Stimulated activated CD8-positive, alpha-beta memory T cell treated with anti-CD3 and anti-CD28 coated beads, Interleukin-4, amount 100 ng/mL, for 48 hours (primary cell): ENCODE measurements around the gene OR2A5.
"Not testable (repeated sequence)": the region's sequence is repeated elsewhere in the genome, so short reads cannot be mapped to it uniquely, and the experiment has no call there.

Source experiments
- DNase-seq: peaks from one replicate; pipeline ENCODE4 v3.0.0-alpha.2; 2020

OR2A5 gene, protein sequence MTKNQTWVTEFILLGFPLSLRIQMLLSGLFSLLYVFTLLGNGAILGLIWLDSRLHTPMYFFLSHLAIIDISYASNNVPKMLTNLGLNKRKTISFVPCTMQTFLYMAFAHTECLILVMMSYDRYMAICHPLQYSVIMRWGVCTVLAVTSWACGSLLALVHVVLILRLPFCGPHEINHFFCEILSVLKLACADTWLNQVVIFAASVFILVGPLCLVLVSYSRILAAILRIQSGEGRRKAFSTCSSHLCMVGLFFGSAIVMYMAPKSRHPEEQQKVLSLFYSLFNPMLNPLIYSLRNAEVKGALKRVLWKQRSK

DNA sequence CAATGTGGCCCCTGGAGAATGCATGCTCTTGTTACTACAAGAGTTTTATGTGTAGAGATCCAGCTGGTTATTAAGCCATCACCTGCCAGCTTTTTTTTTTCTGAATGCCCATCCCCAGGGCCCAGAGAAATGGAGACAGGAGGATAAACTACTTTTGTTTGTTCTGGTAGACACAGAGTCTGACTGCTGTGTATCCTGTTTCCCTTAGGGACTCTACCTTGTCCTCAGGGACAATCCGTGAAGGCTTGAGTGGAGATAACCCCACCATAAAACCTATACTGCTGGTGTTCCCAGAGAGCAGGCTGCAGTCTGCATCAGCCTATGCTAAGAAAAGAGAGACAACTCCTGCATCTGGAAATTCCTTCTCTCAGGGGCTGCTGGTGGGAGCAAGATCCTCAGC, at the start of gene OR2A5:
Gene OR2A5, plus strand, starts transcription at position 301 of the 400 bp plus-strand sequence. CDS start 1,454 bp downstream, outside the sequence.
- no peak for DNase-seq

DNA sequence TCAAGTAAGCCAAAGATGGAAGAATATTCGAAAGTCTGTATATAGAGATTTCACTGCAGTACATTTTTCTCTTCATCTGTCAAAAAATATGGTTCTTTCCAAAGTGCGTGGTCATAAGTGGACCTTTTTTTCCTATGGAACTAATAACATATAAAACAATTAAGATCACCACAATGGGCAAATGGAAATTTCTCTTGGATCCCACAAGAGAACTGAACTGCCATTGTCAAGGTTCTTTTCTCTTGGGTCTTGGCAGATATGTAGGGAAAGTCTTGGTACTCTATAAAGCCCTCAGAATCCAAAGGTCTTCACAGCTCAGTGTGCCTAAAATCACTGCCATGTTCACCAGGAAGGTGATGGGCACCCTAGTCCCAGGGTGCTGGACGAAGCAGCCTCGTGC, 48.7 kb upstream of the OR2A5 start, which contains the start of gene OR6B1:
Gene OR6B1, plus strand, starts transcription at position 301 of the 400 bp plus-strand sequence. CDS start 3,677 bp downstream, outside the sequence.
- DNase-seq = no peak

DNA sequence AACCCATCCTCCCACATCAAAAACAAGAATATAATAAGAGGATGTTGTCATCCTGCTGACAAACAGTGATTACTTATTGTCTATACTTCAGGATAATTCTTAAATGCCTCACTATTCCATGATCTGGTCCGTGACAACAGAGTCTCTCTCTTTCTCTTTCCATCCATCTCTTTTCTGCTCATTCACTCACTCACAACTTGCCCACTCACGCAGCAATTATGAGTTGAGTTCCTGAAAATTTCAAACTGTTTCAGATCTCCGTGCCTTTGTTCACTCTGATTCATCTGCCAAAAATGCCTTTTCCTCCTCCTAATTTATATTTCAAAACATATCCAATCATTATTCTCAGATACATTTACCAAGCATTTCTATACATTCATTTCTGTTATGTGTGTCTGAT, 47.2 kb upstream of the OR2A5 start:
- no peak for DNase-seq

DNA sequence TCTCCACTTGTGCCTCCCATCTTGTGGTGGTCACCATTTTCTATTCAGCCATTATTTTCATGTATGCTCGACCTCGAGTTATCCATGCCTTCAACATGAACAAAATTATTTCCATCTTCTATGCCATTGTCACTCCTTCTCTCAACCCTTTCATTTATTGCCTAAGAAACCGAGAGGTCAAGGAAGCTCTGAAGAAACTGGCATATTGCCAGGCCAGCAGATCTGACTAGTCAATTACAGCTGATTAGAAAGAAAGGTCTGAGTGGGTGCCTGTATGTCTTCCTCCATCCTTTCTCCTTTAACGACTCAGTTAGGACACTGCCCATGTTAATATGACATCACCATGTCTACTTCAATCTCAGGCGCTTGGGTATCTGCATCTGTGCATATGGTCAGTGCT, 44.0 kb upstream of the OR2A5 start:
- DNase-seq = no peak

DNA sequence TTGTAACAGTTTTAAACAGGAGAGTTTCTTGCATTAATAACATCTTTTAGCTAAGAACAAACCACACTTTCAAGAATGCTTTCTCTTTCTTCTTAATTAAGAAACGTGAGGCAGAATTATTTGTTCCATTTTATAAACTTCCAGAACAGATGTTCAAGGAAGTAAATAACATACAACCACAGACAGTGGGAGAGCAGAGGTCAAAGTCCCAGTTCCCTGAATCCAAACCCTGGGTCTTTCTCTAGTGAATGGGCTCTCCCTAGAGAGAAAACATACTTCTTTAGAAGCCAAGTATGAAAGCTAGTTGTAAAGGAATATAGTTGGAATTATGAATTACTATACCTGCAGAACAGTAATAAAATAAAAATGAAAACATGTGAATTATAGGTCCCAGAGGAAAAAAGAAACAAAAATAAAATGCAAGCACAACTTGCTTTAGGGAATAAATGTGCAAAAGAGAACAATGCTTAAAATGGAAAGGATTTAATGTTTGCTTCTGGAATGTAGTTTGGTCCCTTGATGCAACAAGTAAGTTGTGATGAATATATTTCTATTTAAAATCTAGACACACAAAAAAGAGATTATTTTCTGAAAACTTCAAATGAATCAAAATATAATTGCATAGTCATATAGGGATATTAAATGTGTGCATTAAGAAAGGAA, 42.6 kb upstream of the OR2A5 start:
- no peak for DNase-seq

DNA sequence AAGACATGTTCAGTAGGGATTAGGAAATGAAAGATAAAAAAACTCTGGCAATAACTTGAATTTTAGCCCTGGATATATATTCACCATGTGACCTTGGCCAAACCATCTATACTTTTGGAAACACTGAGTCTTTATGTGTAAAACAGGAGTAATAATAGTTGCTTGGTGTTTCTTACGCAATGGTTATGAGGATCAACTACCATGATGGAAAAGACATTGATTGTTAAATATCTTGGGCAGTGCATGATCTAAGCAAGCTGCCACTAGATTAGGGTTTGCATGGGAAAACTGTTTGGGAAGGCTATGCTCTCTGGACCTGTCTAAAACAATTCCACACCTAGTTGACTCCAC, 42.1 kb upstream of the OR2A5 start:
- no peak for DNase-seq

DNA sequence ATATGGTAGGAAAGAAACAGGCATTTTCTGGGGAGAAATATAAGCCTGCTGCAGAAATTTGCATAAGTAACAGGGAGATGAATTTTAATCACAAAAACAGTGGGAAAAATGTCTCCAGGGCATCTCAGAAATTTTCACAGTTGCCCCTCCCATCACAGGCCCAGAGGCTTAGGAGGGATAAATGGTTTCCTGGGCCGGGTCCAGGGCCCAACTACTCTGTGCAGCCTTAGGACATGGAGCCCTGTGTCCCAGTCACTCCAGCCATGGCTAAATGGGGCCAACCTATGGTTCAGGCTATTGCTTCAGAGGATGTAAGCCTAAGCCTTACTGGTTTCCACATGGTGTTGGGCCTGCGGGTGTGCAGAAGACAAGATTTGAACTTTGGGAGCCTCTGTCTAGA, 39.4 kb upstream of the OR2A5 start:
- DNase-seq = no peak

DNA sequence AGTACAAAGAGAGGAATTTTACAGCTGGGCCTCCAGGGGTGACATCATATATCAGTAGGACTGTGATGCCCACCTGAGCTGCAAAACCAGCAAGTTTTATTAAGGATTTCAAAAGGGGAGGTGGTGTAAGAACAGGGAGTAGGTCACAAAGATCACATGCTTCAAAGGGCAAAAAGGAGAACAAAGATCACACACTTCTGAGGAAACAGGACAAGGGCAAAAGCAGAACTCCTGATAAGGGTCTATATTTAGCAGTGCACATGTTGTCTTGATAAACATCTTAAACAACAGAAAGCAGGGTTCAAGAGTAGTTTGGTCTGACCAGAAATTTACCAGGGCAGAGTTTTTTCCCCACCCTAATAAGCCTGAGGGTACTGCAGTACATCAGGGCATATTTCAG, 38.7 kb upstream of the OR2A5 start:
- not testable (repeated sequence) for DNase-seq

DNA sequence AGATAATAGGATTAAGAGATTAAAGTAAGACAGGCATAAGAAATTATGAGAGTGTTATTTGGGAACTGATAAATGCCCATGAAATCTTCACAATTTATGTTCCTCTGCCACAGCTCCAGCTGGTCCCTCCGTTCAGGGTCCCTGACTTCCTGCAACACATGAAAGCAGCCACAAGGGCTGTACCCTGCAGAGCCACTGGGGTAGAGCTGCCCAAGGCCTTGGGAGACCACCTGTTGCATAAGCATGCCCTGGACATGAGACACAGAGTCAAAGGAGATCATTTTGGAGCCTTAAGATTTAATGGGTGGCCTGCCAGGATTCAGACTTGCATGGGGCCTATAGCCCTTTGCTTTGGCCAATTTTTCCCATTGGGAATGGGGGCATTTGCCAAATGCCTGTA, 37.9 kb upstream of the OR2A5 start:
- DNase-seq = not testable (repeated sequence)

DNA sequence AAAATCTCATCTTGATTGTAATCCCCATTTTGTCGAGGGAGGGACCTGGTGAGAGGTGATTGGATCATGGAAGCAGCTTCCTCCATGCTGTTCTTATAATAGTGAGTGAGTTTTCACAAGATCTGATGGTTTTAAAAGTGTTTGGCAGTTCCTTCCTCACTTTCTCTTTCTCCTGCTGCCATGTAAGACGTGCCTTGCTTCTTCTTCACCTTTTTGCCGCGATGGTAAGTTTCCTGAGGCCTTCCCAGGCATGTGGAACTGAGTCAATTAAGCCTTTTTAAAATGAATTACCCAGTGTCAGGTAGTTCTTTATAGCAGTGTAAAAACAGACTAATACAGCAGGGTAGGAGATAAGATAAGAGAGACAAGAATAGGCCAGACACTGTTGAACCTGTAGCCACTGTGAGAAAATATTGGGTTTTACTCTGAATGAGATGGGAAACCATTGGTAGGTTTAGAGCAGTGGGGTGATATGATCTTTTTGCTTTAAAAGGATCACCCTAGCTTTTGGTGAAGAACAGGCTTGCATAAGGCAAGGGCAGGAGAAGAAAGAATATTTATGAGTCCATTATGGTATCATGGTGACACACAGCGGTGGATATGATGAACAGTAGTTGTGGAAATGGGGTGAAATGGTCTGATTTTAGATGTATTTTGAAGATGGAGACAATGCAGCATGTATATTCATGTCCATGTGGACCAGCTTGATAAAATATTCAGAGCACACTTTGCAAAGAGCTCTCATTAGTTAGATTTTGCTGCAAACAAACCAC, 37.1 kb upstream of the OR2A5 start:
- no peak for DNase-seq

DNA sequence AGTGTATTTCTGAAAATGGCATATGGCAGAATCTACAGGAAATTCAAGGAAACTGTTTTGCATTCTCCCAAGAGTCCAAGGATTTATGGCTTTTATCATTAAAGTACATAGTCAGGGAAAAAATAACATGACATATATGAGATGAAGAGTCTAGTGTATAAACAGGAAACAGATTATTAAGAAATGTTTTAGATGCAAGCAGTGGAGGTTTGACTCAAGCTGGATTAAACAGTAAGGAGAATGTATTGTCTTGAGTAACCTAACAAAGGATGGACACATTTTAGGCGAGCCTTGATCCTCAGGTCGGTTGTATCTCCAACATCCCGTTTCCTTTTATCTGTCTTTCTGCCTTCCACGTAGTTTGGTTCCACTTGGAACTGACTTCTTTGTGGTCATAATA, 30.7 kb upstream of the OR2A5 start:
- no peak for DNase-seq

DNA sequence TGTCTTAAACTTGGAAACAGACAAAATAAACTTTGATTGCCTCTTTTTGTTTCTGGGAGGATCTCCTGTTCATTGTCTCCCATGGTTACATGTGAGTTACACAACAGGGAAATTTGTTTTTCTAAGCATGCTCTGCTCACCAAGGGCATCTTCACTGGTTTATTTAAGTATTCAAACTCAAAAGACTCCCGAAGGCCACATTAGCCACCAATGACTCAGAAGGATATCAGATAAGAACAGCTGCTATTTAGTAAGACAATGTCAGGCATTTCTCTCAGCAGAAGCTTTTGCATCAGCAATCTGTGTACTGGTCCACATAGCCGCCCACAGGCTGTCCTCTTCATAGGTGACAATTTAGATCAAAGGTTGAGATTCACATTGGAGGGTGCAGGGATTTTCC, 29.3 kb upstream of the OR2A5 start:
- no peak for DNase-seq

DNA sequence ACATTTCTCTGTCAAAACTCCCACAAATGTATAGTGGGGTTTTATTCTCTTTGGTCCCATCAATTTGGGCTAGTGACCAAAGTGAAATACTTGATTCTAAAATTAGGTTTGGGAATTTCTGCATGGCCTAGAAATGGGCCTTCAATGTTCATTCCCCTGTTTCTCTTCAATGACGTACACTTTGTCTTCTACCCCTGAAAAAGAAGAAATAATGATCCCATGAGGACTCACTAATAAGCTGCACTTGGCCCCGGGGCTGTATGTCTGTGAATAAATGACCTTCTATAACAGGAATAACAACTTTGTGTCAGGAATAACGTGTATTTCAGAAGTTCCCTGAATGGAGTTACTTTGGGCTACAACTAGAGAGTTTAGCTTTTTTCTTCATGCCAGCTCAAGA, 28.4 kb upstream of the OR2A5 start:
- DNase-seq = no peak

DNA sequence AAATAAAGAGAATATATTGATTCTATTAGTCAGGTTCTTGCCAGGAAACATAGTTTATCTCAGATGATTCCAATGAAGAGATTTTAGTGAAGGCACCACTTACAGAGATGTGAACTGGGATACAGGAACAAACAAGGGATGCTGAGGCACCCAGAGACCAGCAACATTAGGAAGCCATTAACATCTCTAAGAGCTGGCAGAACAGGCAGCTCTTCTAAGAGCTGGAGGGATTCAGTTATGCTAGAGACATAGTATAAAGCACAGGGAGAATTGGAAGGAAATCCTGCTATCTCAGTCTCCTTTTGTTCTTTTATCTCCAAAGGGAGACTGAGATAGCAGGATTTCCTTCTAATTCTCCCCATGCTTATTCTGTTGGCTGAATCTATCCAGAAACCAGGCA, 26.6 kb upstream of the OR2A5 start:
- no peak for DNase-seq

DNA sequence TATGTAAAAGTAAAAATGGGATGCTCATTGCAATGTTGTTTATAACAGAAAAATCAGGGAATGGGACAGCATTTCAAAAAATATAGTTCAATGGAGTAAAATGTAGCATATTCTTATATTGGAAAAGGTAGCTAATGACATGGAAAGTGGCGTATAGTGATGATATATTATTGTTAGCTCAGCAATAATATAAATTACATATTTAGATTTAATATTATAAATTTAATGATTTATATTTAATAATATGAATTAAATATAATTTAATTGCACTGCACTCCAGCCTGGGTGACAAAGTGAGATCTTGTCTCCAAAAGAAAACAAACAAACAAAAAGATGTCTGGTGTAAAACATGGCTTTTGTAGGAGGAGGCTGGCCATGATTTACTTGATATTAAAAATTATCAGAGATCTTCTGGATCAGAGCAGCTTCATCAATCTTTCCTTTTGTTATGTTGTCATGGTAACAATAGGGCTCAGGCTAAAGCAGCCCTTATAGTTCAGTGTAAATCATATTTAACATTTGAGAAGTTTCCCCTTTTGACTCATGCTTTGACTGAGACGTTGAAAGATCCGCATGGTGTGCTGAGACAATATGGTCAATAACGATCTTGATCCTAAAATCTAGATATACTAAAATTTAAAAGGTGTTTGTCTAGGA, 25.4 kb upstream of the OR2A5 start:
- no peak for DNase-seq

DNA sequence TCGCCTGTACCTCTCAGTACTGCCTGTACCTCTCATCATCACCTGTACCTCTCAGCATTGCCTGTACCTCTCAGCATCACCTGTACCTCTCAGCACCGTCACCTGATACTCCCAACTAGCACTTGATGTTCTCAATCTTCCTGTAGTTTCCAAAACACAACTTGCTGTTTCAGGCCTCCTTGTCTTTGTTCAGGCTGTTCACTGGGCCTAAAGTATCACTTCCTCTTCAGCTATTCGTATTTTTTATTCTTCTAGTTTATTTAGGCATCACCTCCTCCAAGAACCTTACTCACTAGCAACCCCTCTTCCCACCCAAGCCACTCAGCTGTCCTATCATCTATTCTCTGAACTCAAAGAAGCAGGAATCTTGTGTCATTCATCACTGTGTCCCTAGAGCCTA, 24.5 kb upstream of the OR2A5 start:
- DNase-seq = no peak

DNA sequence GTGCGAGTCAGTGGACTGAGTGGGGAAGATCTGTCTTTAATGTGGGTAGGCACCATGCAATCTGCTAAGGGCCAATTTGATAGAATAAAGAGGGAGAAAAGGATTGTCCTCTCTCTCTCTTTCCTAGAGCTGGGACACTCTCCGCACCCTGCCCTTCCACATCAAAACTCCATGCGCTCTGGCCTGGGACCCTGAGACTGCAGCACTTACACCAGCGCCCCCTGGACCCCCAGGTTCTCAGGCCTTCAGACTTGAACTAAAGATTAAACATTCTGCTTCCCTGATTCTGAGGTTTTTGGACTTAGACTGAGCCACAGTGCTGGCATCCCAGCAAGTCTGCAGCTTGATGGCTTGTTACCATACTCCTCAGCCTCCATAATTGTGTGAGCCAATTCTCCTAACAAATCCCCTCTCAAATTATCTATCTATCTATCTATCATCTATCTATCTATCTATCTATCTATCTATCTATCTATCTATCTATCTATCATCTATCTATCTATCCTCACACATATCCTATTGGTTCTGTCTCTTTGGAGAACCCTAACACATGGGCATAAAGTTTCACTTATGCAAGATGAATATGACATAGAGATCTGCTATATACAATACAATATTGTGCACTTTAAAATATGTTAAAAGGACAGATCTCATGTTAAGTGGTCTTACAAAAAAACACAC, 22.4 kb upstream of the OR2A5 start:
- DNase-seq = no peak

DNA sequence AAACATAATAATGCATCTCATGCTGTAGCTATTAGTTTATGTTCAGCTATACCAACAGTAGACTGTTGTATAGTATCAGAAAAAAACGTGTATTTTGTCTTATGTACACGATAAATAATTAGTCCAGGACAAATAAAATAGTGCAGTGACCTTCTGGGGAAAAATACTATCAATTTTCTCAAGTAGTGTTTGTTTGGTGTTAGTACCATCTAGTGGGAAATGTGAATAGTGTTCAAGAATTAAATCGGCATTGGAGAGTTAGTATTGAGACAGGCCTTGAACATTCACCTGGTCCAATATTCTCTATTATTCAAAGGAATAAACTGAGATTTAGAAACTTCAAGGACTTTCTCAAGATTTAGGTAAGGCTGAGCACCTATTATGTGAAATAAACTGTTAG, 21.7 kb upstream of the OR2A5 start:
- no peak for DNase-seq

DNA sequence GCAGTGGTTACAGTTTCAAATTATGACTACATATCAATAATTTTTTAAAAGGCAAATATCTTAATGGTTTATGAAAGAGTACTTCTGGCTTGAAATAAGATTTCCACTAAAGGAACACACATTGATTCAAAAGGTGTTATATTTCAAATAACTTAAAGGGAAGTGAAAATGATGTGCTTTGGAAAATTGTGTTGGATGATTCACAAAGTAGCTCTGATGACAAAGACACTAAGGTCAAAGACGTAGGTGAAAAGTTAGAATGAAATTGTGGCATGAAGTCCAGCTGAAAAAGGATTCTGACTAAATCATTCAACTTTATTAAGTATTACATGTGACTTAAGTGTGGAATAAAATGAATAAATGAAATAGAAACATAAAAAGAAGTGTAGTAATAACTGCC, 20.8 kb upstream of the OR2A5 start:
- DNase-seq = no peak

DNA sequence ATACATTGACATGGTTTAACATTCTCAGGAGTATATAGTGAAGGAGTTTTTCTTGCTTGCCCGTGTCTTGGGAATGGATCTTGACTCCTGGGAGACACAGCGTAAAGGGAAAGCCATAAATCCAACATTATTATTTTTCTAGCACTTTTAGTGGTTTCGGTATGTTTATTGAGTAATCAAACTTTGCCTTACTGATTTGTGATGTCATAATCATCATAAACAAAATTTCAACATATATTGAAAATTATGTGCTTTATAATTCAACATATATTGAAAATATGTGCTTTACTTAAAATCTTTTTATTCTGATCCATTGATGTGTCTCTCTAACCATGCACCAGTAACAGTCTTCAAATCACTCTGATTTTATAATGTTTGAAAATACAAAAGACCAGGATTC, 20.2 kb upstream of the OR2A5 start:
- no peak for DNase-seq

DNA sequence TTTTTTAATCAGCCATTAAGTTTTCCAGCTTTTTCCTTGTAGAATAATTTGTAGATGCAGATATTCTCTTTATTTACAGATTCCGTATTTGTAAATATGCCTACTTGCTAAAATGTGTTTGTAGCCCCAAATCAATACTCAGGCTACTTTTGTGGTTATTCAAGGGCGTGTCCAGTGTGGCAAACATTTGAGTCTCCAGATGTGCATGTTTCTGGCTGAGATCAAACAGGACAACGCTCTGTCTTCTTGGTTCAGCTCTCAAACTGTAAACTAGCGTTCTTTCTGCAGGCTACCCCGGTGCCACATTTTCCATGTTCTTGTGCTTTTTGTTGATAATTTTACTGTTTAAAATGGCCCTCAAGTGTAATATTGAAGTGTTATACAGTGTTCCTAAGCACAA, 16.2 kb upstream of the OR2A5 start:
- DNase-seq = no peak

DNA sequence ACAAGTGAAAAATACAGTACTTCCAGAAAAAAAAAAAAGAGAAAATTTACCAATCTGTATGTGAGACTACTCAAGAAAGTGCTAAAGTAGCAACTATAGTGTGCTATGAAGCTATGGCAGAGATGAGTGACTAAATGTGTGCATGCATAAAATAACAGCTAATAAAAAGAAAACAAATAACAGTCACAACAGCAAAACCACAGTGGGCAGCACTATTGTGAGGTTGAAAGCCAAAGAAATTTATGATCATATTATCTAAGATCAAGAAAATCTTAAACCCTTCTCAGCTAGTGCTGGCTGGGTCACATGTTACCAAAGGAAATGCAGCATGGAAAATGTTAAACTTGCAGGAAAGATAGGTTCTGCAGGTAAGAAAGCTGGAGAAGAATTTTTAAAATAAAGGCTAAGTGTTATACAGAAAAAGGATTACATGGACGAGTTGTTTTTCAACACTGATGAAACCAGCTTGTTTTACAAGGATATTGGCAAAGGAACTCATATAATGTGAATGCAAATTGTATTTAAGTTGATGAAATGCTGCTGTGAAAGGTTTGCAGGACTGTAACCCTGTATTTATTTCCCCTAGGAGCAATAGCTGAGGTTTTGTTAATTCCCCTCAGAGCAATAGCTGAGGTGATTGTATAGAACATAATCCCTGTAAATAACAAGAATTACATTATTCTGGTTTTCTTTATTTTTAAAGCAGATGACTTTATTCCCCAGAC, 15.6 kb upstream of the OR2A5 start:
- DNase-seq = no peak
